Adrenal gland (tissue), 5 donors: ENCODE data around the gene WWOX.

Source experiments
- CTCF ChIP-seq, 6 experiments: fragments of 450-650 bp in 4 of 6; fragments of 200-600 bp in 2 of 6; sonication (generic) in 1 of 6; IDR thresholded peaks; 1 replicate in 5 of 6; 2 replicates in 1 of 6; pipeline versions ENCODE4 v1.5.1 to v1.8.0; 2016 to 2021; ENCODE audit warnings: antibody characterized with exemption in 6 of 6, mild to moderate bottlenecking in 2 of 6, moderate library complexity in 1 of 6
- POLR2A ChIP-seq, 2 donors: fragments of 450-650 bp; IDR thresholded peaks; one replicate each; pipeline ENCODE4 v1.6.1; 2017; ENCODE audit warnings: antibody characterized with exemption in 2 of 2, mild to moderate bottlenecking in 2 of 2, moderate library complexity in 1 of 2
- donor health status: DM: no; HTN: no; CAD: no.

GRCh38 chr16:79055251-79055970, 956.0 kb downstream of the WWOX start:
- no peak for TF ChIP-seq POLR2A (IDR thresholded peaks at IDR 0.05)
- TF ChIP-seq CTCF (IDR thresholded peaks at IDR 0.05) = no peak
